ENCODE data around the gene LRRC4C.

LRRC4C gene

GRCh38 chr11:40100162-40100553 is 1359.3 kb downstream of the LRRC4C start:
- no peak for DNase-seq (ENCODE audit: low spot score)

- no peak for DNase-seq (ENCODE audit: low spot score)
Measured at GRCh38 chr11:40099426-40100161, 1359.9 kb downstream of the LRRC4C start.

- no peak for DNase-seq (ENCODE audit: low spot score)
Measured at GRCh38 chr11:40095446-40095845, 1364.0 kb downstream of the LRRC4C start.

GRCh38 chr11:40094954-40095353 is 1364.5 kb downstream of the LRRC4C start:
- DNase-seq (ENCODE audit: low spot score) = no peak

GRCh38 chr11:40080434-40080833 is 1379.0 kb downstream of the LRRC4C start:
- DNase-seq (ENCODE audit: low spot score) = no peak

Data from CD4-positive, alpha-beta T cell treated with Interleukin-6 at 100 ng/mL for 8 hours (primary cell).